ENCODE results near the gene KLHL26. TPM values are rescaled to one million over a fixed set of nuclear protein-coding genes. Genes with fewer than 3 reads are reported as not detected.

KLHL26 gene
- total RNA-seq, 3 donors from 2014 or later (not counting 1 experiment from before 2014, with no cell fraction given), result 8.0 to 11.5 (median 9.6) TPM

DNA sequence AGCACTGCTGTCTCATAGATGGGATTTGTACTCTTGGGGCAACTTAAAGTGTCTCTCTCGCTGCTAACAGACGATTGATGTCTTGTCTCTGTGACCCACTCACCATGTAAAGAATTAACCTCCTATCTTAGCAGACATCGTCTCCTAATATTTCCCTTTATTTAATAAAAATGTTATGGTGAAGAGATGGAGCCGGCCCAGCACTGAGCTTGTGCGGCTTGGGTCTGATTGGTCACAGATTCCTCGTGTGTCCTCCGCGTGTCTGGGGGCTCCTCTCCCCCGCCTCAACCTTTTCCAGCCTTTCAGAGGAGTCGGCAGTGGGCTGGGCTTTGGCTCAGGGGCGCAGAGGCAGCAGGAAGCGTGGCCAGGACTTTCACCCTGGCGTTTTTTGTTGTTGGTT, 33.5 kb downstream of the KLHL26 start:
- H3K27me3 ChIP-seq (ENCODE audit: control insufficient read depth, insufficient read depth, low read length), result no peaks in the 10 kb centered on the region
- H3K27me3 Mint-ChIP-seq (ENCODE audit: low read depth in 2 of 2), result no peaks in the 10 kb centered on the region
- no peaks in the 10 kb centered on the region for H3K9me3 ChIP-seq (ENCODE audit: control insufficient read depth, insufficient read depth, low read length)
- peaks cover 19% of the 10 kb centered on the region for H3K36me3 ChIP-seq (ENCODE audit: control insufficient read depth, insufficient read depth, low read length)
- WGBS (ENCODE audit: insufficient coverage), result 93% methylated on average over 12 of the region's 13 CpGs
- ATAC-seq (no peak), DNase-seq (no peak)
- H3K4me3 ChIP-seq (ENCODE audit: low read length), result no peak overlapping the region
- no peak overlapping the region for H3K27ac ChIP-seq (ENCODE audit: low read length)
- TF ChIP-seq, protein P1, sequence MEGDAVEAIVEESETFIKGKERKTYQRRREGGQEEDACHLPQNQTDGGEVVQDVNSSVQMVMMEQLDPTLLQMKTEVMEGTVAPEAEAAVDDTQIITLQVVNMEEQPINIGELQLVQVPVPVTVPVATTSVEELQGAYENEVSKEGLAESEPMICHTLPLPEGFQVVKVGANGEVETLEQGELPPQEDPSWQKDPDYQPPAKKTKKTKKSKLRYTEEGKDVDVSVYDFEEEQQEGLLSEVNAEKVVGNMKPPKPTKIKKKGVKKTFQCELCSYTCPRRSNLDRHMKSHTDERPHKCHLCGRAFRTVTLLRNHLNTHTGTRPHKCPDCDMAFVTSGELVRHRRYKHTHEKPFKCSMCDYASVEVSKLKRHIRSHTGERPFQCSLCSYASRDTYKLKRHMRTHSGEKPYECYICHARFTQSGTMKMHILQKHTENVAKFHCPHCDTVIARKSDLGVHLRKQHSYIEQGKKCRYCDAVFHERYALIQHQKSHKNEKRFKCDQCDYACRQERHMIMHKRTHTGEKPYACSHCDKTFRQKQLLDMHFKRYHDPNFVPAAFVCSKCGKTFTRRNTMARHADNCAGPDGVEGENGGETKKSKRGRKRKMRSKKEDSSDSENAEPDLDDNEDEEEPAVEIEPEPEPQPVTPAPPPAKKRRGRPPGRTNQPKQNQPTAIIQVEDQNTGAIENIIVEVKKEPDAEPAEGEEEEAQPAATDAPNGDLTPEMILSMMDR (IDR thresholded peaks at IDR 0.05), result no peak
- H3K9me3 Mint-ChIP-seq, result no peaks in the 10 kb centered on the region
- H3K27ac Mint-ChIP-seq, result no peak overlapping the region
- intact Hi-C loops (cut with micrococcal nuclease), result no loop called here
- H3K4me1 ChIP-seq (ENCODE audit: control insufficient read depth, insufficient read depth, low read length), result no peaks in the 10 kb centered on the region
- no peaks in the 10 kb centered on the region for H3K4me1 Mint-ChIP-seq
- no peaks in the 10 kb centered on the region for H3K36me3 Mint-ChIP-seq
- no peak overlapping the region for H3K4me3 Mint-ChIP-seq

DNA sequence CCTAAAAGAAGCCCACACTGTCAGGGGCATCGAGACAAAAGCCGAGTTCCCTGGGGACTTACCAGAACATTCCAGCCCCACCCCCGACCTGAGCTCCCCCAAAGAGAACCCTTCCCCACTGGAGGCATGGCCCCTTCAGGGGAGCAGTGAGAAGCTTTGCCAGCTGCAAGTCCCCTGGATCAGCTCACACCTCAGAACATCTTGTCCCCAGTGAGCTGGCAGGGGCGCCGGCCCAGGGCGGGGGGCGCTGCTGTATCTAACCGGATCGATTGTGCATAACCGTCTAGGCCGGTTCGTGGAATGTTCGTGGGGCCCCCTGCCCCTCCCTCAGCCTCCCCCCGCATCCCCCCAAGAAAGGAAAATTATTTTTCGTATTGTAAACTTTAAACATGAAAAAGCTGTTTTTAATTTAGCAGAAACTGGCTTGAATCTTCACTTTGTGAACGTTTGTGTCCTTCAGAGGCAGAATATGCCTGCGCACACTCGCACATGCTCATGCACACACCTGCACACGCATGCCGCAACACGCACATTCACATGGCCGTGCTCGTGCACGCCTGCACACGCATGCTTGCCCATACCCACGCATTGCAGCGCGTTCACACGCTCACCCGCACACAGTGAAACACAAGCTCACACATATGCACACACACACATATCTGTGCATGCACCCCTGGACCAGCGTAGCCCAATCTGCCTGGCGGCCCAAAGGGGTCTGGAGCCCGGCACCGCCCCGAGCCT, 34.6 kb downstream of the KLHL26 start:
- intact Hi-C loops (cut with micrococcal nuclease), result no loop called here
- Mint-ChIP-seq H3K4me3 (no peak overlapping the region), H3K4me1 (no peaks in the 10 kb centered on the region), H3K27me3 (ENCODE audit: low read depth in 2 of 2) (no peaks in the 10 kb centered on the region), H3K9me3 (no peaks in the 10 kb centered on the region), H3K36me3 (no peaks in the 10 kb centered on the region), H3K27ac (no peak overlapping the region)
- Histone ChIP-seq H3K36me3 (ENCODE audit: control insufficient read depth, insufficient read depth, low read length) (peaks cover 19% of the 10 kb centered on the region), H3K4me3 (ENCODE audit: low read length) (no peak overlapping the region), H3K9me3 (ENCODE audit: control insufficient read depth, insufficient read depth, low read length) (no peaks in the 10 kb centered on the region), H3K27ac (ENCODE audit: low read length) (no peak overlapping the region), H3K27me3 (ENCODE audit: control insufficient read depth, insufficient read depth, low read length) (no peaks in the 10 kb centered on the region), H3K4me1 (ENCODE audit: control insufficient read depth, insufficient read depth, low read length) (no peaks in the 10 kb centered on the region)
- TF ChIP-seq, protein P1 (IDR thresholded peaks at IDR 0.05), result no peak
- ATAC-seq (no peak), DNase-seq (no peak)
- WGBS (ENCODE audit: insufficient coverage), result 94% methylated on average over 35 of the region's 35 CpGs

DNA sequence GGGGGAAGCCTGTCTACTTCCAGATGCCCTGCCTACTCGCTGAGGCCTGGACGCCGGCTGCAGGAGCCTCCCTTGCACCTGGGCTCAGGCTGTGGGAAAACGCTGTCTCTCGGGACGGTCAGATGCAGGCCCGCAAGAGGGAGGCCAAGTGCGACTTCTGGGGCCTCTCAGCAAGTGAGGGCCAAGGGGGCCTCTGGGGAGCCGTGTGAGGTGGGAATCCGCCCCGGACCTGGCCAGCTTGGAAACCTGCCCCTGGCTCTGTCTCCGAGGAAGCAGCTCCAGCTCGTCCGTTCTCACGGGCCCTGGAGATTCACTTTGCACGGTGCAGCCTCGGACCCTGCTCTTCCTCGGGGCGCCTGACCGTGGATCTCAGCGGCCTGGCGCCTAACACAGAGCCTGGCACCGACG, 35.2 kb downstream of the KLHL26 start:
- intact Hi-C loops (cut with micrococcal nuclease), result no loop called here
- H3K36me3 Mint-ChIP-seq, result no peaks in the 10 kb centered on the region
- H3K27ac Mint-ChIP-seq, result no peak overlapping the region
- ATAC-seq (no peak), DNase-seq (no peak)
- Histone ChIP-seq H3K4me3 (ENCODE audit: low read length) (no peak overlapping the region), H3K36me3 (ENCODE audit: control insufficient read depth, insufficient read depth, low read length) (peaks cover 19% of the 10 kb centered on the region), H3K4me1 (ENCODE audit: control insufficient read depth, insufficient read depth, low read length) (no peaks in the 10 kb centered on the region), H3K27me3 (ENCODE audit: control insufficient read depth, insufficient read depth, low read length) (no peaks in the 10 kb centered on the region), H3K27ac (ENCODE audit: low read length) (no peak overlapping the region), H3K9me3 (ENCODE audit: control insufficient read depth, insufficient read depth, low read length) (no peaks in the 10 kb centered on the region)
- TF ChIP-seq, protein P1 (IDR thresholded peaks at IDR 0.05), result no peak
- 96% methylated on average over 24 of the region's 24 CpGs for WGBS (ENCODE audit: insufficient coverage)
- no peak overlapping the region for H3K4me3 Mint-ChIP-seq
- H3K9me3 Mint-ChIP-seq, result no peaks in the 10 kb centered on the region
- no peaks in the 10 kb centered on the region for H3K4me1 Mint-ChIP-seq
- no peaks in the 10 kb centered on the region for H3K27me3 Mint-ChIP-seq (ENCODE audit: low read depth in 2 of 2)
